ENCODE results near the gene NECAB3. TPM values are rescaled to one million over a fixed set of nuclear protein-coding genes. Genes with fewer than 3 reads are reported as not detected.
A peak's percentile ranks its signal among the peaks of the same experiment; 100 is the strongest.

Gene NECAB3
- total and polyA plus RNA-seq, 2 of the 13 experiments (the other 11 are each of a cell fraction or from before 2014, with no cell fraction given): 61.5 to 65.5 TPM

DNA sequence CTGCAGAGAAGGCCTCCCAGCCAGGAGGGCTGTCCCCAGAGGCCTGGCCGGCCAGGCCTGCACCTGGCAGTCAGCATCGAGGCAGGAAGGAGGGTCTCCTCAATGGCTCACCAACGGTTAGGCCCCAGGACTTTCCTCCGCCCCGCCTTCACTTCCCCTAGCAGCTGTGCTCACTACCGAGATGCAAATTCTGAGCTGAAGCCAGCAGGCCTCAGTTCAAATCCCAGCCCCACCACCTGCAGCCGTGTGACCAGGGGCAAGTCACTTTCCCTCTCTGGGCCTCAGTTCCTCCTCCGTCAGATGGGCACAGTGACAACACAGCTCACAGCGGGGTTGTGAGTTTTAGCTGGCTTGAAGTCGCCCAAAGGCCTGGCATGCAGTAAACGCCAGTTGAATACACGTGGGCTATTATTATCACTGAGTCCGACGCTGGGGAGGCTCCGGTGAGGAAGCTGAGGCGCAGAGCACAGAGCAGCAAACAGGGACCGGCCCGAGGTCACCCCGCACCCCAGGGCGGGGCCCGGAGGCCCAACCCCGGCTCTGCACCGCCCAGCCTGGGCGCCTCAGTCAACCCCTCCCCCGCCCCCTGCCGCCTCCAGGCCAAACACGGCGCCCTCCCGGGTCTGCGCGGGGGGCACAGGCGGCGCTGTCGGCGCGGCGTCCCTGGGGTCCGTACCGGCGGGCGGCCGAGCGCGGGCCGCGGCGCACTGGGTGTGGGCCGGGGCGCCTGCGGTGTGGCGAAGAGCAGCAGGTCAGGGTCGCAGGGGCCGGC is 11.3 kb upstream of the NECAB3 start (continued):
- TF ChIP-seq, protein P1, sequence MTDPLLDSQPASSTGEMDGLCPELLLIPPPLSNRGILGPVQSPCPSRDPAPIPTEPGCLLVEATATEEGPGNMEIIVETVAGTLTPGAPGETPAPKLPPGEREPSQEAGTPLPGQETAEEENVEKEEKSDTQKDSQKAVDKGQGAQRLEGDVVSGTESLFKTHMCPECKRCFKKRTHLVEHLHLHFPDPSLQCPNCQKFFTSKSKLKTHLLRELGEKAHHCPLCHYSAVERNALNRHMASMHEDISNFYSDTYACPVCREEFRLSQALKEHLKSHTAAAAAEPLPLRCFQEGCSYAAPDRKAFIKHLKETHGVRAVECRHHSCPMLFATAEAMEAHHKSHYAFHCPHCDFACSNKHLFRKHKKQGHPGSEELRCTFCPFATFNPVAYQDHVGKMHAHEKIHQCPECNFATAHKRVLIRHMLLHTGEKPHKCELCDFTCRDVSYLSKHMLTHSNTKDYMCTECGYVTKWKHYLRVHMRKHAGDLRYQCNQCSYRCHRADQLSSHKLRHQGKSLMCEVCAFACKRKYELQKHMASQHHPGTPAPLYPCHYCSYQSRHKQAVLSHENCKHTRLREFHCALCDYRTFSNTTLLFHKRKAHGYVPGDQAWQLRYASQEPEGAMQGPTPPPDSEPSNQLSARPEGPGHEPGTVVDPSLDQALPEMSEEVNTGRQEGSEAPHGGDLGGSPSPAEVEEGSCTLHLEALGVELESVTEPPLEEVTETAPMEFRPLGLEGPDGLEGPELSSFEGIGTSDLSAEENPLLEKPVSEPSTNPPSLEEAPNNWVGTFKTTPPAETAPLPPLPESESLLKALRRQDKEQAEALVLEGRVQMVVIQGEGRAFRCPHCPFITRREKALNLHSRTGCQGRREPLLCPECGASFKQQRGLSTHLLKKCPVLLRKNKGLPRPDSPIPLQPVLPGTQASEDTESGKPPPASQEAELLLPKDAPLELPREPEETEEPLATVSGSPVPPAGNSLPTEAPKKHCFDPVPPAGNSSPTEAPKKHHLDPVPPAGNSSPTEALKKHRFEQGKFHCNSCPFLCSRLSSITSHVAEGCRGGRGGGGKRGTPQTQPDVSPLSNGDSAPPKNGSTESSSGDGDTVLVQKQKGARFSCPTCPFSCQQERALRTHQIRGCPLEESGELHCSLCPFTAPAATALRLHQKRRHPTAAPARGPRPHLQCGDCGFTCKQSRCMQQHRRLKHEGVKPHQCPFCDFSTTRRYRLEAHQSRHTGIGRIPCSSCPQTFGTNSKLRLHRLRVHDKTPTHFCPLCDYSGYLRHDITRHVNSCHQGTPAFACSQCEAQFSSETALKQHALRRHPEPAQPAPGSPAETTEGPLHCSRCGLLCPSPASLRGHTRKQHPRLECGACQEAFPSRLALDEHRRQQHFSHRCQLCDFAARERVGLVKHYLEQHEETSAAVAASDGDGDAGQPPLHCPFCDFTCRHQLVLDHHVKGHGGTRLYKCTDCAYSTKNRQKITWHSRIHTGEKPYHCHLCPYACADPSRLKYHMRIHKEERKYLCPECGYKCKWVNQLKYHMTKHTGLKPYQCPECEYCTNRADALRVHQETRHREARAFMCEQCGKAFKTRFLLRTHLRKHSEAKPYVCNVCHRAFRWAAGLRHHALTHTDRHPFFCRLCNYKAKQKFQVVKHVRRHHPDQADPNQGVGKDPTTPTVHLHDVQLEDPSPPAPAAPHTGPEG (CRISPR knock-in tag; IDR thresholded peaks at IDR 0.05): peak; percentile 83
- peak; percentile 12; the same call in 1 of the 2 replicates for TF ChIP-seq ZNF451 (CRISPR knock-in tag; IDR thresholded peaks at IDR 0.05)
- TF ChIP-seq DNMT3B (CRISPR knock-in tag; conservative IDR thresholded peaks at IDR 0.05): 0 out of 2 replicates have a peak, but pooled peaks have one; percentile 45
- TF ChIP-seq ZNF260 (CRISPR knock-in tag; IDR thresholded peaks at IDR 0.05; ENCODE audit: borderline replicate concordance, low read depth): no peak
- no peak for TF ChIP-seq ZEB1 (IDR thresholded peaks at IDR 0.05; ENCODE audit: insufficient replicate concordance, low read depth)
- TF ChIP-seq MIER3 (CRISPR knock-in tag; IDR thresholded peaks at IDR 0.05; ENCODE audit: borderline replicate concordance): no peak
- TF ChIP-seq, protein P2, sequence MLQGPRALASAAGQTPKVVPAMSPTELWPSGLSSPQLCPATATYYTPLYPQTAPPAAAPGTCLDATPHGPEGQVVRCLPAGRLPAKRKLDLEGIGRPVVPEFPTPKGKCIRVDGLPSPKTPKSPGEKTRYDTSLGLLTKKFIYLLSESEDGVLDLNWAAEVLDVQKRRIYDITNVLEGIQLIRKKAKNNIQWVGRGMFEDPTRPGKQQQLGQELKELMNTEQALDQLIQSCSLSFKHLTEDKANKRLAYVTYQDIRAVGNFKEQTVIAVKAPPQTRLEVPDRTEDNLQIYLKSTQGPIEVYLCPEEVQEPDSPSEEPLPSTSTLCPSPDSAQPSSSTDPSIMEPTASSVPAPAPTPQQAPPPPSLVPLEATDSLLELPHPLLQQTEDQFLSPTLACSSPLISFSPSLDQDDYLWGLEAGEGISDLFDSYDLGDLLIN (CRISPR knock-in tag; IDR thresholded peaks at IDR 0.05; ENCODE audit: borderline replicate concordance): peak; percentile 89; the same call in 1 of the 2 replicates
- TF ChIP-seq ZNF781 (CRISPR knock-in tag; IDR thresholded peaks at IDR 0.05; ENCODE audit: borderline replicate concordance, not compliant biosample characterization): peak; percentile 71
- no peak for TF ChIP-seq JARID2 (CRISPR knock-in tag; IDR thresholded peaks at IDR 0.05; ENCODE audit: insufficient replicate concordance)
- TF ChIP-seq, protein P3, sequence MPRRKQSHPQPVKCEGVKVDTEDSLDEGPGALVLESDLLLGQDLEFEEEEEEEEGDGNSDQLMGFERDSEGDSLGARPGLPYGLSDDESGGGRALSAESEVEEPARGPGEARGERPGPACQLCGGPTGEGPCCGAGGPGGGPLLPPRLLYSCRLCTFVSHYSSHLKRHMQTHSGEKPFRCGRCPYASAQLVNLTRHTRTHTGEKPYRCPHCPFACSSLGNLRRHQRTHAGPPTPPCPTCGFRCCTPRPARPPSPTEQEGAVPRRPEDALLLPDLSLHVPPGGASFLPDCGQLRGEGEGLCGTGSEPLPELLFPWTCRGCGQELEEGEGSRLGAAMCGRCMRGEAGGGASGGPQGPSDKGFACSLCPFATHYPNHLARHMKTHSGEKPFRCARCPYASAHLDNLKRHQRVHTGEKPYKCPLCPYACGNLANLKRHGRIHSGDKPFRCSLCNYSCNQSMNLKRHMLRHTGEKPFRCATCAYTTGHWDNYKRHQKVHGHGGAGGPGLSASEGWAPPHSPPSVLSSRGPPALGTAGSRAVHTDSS (CRISPR knock-in tag; conservative IDR thresholded peaks at IDR 0.05): no peak
- TF ChIP-seq ZNF777 (CRISPR knock-in tag; IDR thresholded peaks at IDR 0.05): no peak
- 0 out of 2 replicates have a peak, but pooled peaks have one; percentile 28 for TF ChIP-seq KLF11 (CRISPR knock-in tag; IDR thresholded peaks at IDR 0.05)
- TF ChIP-seq EP300 (IDR thresholded peaks at IDR 0.05; ENCODE audit: low read depth in 2 of 2, low read length in 2 of 2): 0 out of 4 replicates have a peak, but pooled peaks of 1 of the 2 experiments have one; percentile 53
- TF ChIP-seq EP300 (CRISPR knock-in tag; IDR thresholded peaks at IDR 0.05; ENCODE audit: borderline replicate concordance): no peak
- TF ChIP-seq ADNP (CRISPR knock-in tag; IDR thresholded peaks at IDR 0.05): 0 out of 2 replicates have a peak, but pooled peaks have one; percentile 77
- TF ChIP-seq, protein P4, sequence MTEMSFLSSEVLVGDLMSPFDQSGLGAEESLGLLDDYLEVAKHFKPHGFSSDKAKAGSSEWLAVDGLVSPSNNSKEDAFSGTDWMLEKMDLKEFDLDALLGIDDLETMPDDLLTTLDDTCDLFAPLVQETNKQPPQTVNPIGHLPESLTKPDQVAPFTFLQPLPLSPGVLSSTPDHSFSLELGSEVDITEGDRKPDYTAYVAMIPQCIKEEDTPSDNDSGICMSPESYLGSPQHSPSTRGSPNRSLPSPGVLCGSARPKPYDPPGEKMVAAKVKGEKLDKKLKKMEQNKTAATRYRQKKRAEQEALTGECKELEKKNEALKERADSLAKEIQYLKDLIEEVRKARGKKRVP (CRISPR knock-in tag; IDR thresholded peaks at IDR 0.05): no peak
- TF ChIP-seq RBFOX2 (IDR thresholded peaks at IDR 0.05; ENCODE audit: low read depth, low read length): peak; percentile 67; the same call in 1 of the 2 replicates
- no peak for TF ChIP-seq MTF2 (CRISPR knock-in tag; IDR thresholded peaks at IDR 0.05; ENCODE audit: borderline replicate concordance)
- peak; percentile 29; the same call in 1 of the 2 replicates for TF ChIP-seq ZNF773 (CRISPR knock-in tag; IDR thresholded peaks at IDR 0.05; ENCODE audit: borderline replicate concordance)
